Muscle of back (tissue), 13 donors: ENCODE data around the gene CATSPER2. TPM values are rescaled to one million over a fixed set of nuclear protein-coding genes. Genes with fewer than 3 reads are reported as not detected.
"Not testable (repeated sequence)": the region's sequence is repeated elsewhere in the genome, so short reads cannot be mapped to it uniquely, and the experiment has no call there.

Source experiments
- DNase-seq, 3 donors: peaks; one replicate each; pipeline versions ENCODE4 v3.0.0 to v3.0.0-alpha.2; 2013
- long read RNA-seq, 9 donors: transcript quantifications; one replicate each; lab custom pipeline, GENCODE V29; 2026
- polyA plus RNA-seq, 10 donors: library from polyadenylated mRNA; unstranded; fragments of 120-200 nt; gene quantifications; one replicate each; pipeline ENCODE4 v1.2.1, GENCODE V29; 2013; ENCODE audit not compliant: insufficient read length in 10 of 10

The CATSPER2 gene
- polyA plus RNA-seq = 1 to 10 TPM in 9 of 10 donors, under 1 TPM in 1; 0.72 to 4.7 (median 1.6) TPM
- long read RNA-seq, donor 1 = 0 reads
- long read RNA-seq, donor 2 = 0 reads
- long read RNA-seq, donor 3 = 0 reads
- long read RNA-seq, donor 4 = 0 reads
- long read RNA-seq, donor 5 = 0 reads
- long read RNA-seq, donor 6 = 0 reads
- long read RNA-seq, donor 7 = 0 reads
- long read RNA-seq, donor 8 = 0 reads
- long read RNA-seq, donor 9 = 0 reads

- no peak for DNase-seq
Observed at GRCh38 chr15:43648649-43649429, at the start of gene CATSPER2. TSS of gene CATSPER2 (minus strand) at chr15:43648844. CDS start at chr15:43648061, 783 bp downstream.

- not testable (repeated sequence) for DNase-seq
Observed at GRCh38 chr15:43693148-43694022, 44.7 kb upstream of the CATSPER2 start, which contains the start of gene CKMT1A. TSS of gene CKMT1A (plus strand) at chr15:43693859. CDS start at chr15:43694051, 192 bp downstream.

- DNase-seq = not testable (repeated sequence)
Observed at GRCh38 chr15:43692679-43693078, 44.0 kb upstream of the CATSPER2 start.

GRCh38 chr15:43689604-43690301 is 41.1 kb upstream of the CATSPER2 start:
- not testable (repeated sequence) for DNase-seq

- DNase-seq = not testable (repeated sequence)
Observed at GRCh38 chr15:43674175-43674574, 25.5 kb upstream of the CATSPER2 start.

- DNase-seq = not testable (repeated sequence)
Observed at GRCh38 chr15:43666177-43666576, 17.5 kb upstream of the CATSPER2 start.

GRCh38 chr15:43663333-43663732 is 14.7 kb upstream of the CATSPER2 start:
- DNase-seq = not testable (repeated sequence)

- not testable (repeated sequence) for DNase-seq
Observed at GRCh38 chr15:43662293-43662692, 13.6 kb upstream of the CATSPER2 start.

- DNase-seq = not testable (repeated sequence)
Observed at GRCh38 chr15:43659727-43660126, 11.1 kb upstream of the CATSPER2 start.

GRCh38 chr15:43649430-43649926 is 834 bp upstream of the CATSPER2 start:
- not testable (repeated sequence) for DNase-seq

GRCh38 chr15:43638464-43639204 is 10.0 kb downstream of the CATSPER2 start:
- DNase-seq = not testable (repeated sequence)

GRCh38 chr15:43626937-43627336 is 21.7 kb downstream of the CATSPER2 start:
- not testable (repeated sequence) for DNase-seq

GRCh38 chr15:43625106-43625505 is 23.5 kb downstream of the CATSPER2 start:
- peak in 1 of 3 donors; percentile 13 for DNase-seq

GRCh38 chr15:43622068-43622799 is 26.4 kb downstream of the CATSPER2 start:
- DNase-seq = not testable (repeated sequence)

- DNase-seq = not testable (repeated sequence)
Observed at GRCh38 chr15:43618700-43619099, 29.9 kb downstream of the CATSPER2 start, which contains the start of gene STRC. TSS of gene STRC (minus strand) at chr15:43618800. CDS start at chr15:43618722, 78 bp downstream.

- not testable (repeated sequence) for DNase-seq
Observed at GRCh38 chr15:43617750-43618149, 30.9 kb downstream of the CATSPER2 start.

- peak; percentile 2 to 34 (median 6) for DNase-seq
Observed at GRCh38 chr15:43602233-43602632, 46.4 kb downstream of the CATSPER2 start.

- not testable (repeated sequence) for DNase-seq
Observed at GRCh38 chr15:43600200-43600599, 48.4 kb downstream of the CATSPER2 start.

- not testable (repeated sequence) for DNase-seq
Observed at GRCh38 chr15:43599131-43599530, 49.5 kb downstream of the CATSPER2 start.
